IMR-90 (cell line): ENCODE data around the gene STX8.

Experiments used
- CTCF ChIP-seq: conservative IDR thresholded peaks from 2 replicates; pipeline ENCODE4 v1.5.1; 2012; ENCODE audit warnings: mild to moderate bottlenecking, low read depth, low read length, improper control_type of control experiment
- POLR2A ChIP-seq: IDR thresholded peaks from 2 replicates; pipeline ENCODE4 v1.6.1; 2012; ENCODE audit warnings: mild to moderate bottlenecking, low read depth, low read length
- RCOR1 ChIP-seq: IDR thresholded peaks from 2 replicates; pipeline ENCODE4 v1.6.1; 2012; ENCODE audit warnings: mild to moderate bottlenecking, low read length, improper control_type of control experiment; ENCODE audit not compliant: insufficient replicate concordance

DNA sequence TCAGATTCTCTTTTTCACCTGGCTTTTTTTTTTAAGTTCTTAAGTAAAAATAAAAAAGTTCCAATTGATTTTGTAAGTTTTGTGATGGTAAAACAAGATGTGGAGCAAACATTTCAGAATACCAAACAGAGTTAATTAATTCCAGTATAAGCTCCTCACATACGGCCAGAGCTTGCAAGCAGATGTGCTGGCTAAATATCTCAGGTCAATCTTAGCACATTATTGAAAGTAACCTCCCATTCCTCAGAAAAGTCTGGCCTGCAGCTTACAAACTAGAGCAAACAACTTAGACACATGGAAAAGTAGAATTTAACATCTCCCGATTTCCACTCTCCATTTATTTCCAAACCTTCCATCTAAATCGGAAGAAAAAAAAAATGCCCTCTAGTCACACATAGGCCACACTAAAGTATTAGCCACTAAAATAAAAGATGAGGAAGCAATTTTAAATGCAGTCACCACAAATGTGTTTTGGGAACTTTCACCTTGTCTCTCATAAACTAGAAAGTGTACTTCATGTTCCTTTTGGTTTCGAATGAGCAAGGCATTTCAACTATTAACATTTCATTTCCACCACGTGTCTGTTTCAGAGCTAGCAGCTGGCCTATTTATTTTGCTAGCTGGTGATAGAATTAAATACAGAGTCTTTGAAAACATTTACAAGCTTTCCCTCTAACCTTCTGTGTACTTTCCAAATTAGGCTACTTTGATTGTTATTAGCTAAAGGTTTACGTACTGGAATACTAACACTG is 143.3 kb downstream of the STX8 start:
- TF ChIP-seq RCOR1 (no peak), POLR2A (no peak), CTCF (no peak)
